HG02642 (cell line): Measurements from ENCODE around the gene SSX2.
"Not testable (repeated sequence)": the region's sequence is repeated elsewhere in the genome, so short reads cannot be mapped to it uniquely, and the experiment has no call there.

Source experiments
- ATAC-seq: cut with Tn5 transposase; IDR thresholded peaks from one replicate; pipeline ENCODE4 v1.9.1; 2021; ENCODE audit warnings: mild to moderate bottlenecking; ENCODE audit not compliant: unreplicated experiment, poor library complexity

Gene SSX2, protein sequence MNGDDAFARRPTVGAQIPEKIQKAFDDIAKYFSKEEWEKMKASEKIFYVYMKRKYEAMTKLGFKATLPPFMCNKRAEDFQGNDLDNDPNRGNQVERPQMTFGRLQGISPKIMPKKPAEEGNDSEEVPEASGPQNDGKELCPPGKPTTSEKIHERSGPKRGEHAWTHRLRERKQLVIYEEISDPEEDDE

DNA sequence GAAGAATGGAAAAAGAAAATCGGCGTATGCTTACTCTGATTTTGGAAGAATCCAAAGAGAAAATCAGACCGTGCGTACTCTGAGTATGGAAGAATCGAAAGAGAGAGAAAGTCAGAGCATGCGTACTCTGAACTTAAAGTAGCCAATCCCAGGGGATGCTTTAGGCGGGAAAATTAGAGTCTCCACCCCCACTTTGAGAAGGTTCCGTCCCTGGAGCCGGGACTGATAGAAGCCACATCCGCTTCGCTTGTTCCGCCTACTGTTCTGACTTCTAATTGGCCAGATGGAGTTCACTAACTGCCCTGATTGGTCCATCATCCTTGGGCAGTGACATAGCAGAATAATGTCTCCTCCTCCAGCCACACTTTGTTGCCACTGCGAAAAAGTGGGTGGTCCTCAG, at the start of gene SSX2:
Gene SSX2 (minus strand): TSS at position 101 of the 400 bp plus-strand sequence. CDS start 1,429 bp downstream, outside the sequence.
- ATAC-seq, result not testable (repeated sequence)

DNA sequence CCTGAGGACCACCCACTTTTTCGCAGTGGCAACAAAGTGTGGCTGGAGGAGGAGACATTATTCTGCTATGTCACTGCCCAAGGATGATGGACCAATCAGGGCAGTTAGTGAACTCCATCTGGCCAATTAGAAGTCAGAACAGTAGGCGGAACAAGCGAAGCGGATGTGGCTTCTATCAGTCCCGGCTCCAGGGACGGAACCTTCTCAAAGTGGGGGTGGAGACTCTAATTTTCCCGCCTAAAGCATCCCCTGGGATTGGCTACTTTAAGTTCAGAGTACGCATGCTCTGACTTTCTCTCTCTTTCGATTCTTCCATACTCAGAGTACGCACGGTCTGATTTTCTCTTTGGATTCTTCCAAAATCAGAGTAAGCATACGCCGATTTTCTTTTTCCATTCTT, 44.0 kb upstream of the SSX2 start, which contains the start of gene SSX2B:
Gene SSX2B (plus strand): TSS at position 301 of the 400 bp plus-strand sequence. CDS start 1,429 bp downstream, outside the sequence.
- not testable (repeated sequence) for ATAC-seq

DNA sequence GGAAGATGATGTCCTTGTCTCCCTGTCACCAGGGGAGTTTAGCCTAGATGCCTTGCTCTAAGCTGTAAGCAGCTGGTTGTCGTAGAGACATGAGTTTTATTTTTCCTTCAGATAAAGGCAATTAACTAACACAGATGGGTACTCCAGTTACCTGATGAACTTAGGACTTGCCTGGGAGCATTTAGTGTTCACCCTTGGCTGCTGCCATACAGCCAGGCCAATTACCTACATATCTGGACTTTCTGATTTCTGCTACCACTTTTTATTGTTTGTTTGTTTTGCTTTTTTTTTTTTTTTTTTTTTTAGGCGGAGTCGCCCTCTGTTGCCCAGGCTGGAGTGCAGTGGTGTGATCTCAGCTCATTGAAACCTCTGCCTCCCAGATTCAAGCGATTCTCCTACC, 14.9 kb downstream of the SSX2 start:
- ATAC-seq, result not testable (repeated sequence)

DNA sequence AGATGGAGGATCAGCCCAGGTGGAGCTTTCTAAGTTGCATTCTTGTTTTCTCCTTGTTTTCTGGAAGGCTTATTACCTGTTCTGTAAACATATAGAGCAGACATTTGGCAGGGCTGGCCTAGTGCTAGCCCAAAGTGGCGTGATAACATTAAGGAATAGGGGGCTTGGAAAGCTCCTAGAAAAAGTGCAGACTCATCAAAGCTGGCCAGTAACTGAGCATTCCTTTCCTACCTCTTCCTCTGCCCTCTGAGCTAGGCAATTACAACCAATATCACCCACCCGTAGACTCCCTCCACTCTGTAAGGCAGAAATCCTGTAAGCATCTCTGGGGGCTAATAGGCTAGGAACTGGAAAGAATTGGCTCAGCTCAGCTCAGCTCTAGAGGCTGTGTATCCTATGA, 44.8 kb downstream of the SSX2 start:
- not testable (repeated sequence) for ATAC-seq

DNA sequence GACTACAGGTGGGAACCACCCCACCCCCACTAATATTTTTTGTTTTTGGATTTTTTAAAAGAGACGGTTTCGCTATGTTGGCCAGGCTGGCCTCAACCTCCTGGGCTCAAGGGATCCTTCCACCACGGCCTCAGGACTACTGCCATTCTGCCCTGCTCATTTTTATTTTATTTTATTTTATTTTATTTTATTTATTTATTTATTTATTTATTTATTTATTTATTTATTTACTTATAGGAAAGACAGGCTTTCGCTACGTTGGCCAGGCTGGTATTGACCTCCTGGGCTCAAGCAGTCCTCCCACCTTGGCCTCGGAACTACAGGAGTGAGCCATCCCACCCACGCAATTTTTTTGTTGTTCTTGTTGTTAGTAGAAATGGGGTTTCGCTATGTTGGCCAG, 51.5 kb downstream of the SSX2 start:
- ATAC-seq, result not testable (repeated sequence)

DNA sequence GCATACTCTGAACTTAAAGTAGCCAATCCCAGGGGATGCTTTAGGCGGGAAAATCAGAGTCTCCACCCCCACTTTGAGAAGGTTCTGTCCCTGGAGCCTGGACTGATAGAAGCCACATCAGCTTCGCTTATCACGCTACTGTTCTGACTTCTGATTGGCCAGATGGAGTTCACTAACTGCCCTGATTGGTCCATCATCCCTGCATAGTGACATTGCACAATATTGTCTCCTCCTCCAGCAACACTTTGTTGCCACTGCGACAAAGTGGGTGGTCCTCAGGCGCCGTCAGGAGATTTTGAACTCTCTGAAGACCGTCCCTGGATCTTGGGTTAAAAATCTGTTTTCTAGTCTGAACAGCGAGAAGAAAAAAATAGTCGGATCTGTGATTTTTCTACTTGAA, 52.2 kb downstream of the SSX2 start, which contains the start of gene SSX7:
Gene SSX7 (minus strand): TSS at position 101 of the 400 bp plus-strand sequence. CDS start 1,428 bp downstream, outside the sequence.
- not testable (repeated sequence) for ATAC-seq

DNA sequence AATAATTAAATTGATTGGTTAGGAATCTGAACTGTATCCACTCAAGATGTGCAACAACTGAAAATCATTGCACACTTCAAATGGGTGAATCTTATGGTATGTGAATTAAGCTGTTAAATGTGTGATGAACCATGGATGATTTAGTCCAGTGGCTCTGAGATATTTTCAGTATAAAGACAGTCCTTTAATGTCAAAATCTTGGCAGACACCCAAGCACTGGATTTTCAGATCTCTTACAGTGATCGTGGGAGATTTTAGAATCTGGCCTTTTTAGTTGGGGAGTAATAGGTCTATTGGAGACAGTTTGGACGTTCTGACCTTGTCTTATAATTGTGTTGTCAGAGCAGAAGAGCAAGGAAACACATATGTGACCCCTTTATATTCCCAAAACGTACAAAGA, 56.3 kb downstream of the SSX2 start:
- ATAC-seq, result not testable (repeated sequence)

DNA sequence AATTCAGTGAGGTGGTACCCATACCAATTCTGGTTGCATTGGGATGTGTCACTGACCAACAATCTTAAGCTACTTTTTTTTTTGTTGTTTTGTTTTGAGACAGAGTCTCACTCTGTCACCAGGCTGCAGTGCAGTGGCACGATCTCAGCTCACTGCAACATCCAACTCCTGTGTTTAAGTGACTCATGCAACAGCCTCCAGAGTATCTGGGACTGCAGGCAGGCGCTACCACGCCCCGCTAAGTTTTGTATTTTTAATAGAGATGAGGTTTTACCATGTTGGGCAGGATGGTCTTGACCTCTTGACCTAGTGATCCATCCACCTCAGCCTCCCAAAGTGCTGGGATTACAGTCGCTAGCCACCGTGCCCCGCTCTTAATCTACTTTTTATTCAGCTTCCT, 58.0 kb downstream of the SSX2 start:
- not testable (repeated sequence) for ATAC-seq
